Thyroid gland (tissue), 4 donors: ENCODE measurements around the gene HIKESHI.
A peak's percentile ranks its signal among the peaks of the same experiment; 100 is the strongest.

Source experiments
- CTCF ChIP-seq, 6 experiments: fragments of 200-600 bp in 3 of 6; fragments of 450-650 bp in 3 of 6; sonication (generic) in 3 of 6; IDR thresholded peaks; one replicate each; pipeline ENCODE4 v1.5.1; 2016 to 2019; ENCODE audit warnings: antibody characterized with exemption in 6 of 6, mild to moderate bottlenecking in 2 of 6, inconsistent platforms in 1 of 6, moderate library complexity in 1 of 6
- POLR2A ChIP-seq, 2 donors: fragments of 450-650 bp; IDR thresholded peaks; one replicate each; pipeline ENCODE4 v1.6.1; 2017; ENCODE audit warnings: antibody characterized with exemption in 2 of 2, mild to moderate bottlenecking in 2 of 2, moderate library complexity in 1 of 2

GRCh38 chr11:86355256-86355655 lies 53.2 kb downstream of the HIKESHI start:
- peak in 1 of 6 experiments; percentile 15 for TF ChIP-seq CTCF (IDR thresholded peaks at IDR 0.05)
- no peak for TF ChIP-seq POLR2A (IDR thresholded peaks at IDR 0.05)
